Endothelial cell of umbilical vein (primary cell): ENCODE measurements around the gene FAM168A. TPM values are rescaled to one million over a fixed set of nuclear protein-coding genes. Genes with fewer than 3 reads are reported as not detected.

Source experiments
- BruUV-seq: library from RNA; stranded (reverse); fragments of 400-500 nt; replicated peaks from 2 replicates; lab custom pipeline; 2021; lab: Mats Ljungman, UMichigan
- CTCF ChIA-PET: fragments of 300-600, 350-600 bp; sonication (Branson Sonifier 250); formaldehyde crosslinking; loops from one replicate; lab custom pipeline; 2021; ENCODE audit warnings: antibody characterized with exemption, inconsistent platforms; lab: Charles Lee
- POLR2A ChIA-PET: fragments of 300-600, 350-600 bp; sonication (Branson Sonifier 250); formaldehyde crosslinking; loops from one replicate; lab custom pipeline; 2021; ENCODE audit warnings: antibody characterized with exemption, inconsistent platforms; lab: Charles Lee
- DNase-seq: peaks from one replicate; pipeline ENCODE4 v3.0.0-alpha.2; 2011; ENCODE audit warnings: low read depth, low spot score
- FAIRE-seq: peaks from 2 replicates; lab custom pipeline; 2011; peaks lifted over from hg19 to GRCh38; lab: Jason Lieb, UNC
- H2AFZ ChIP-seq: 2 replicates; pipeline ENCODE4 v1.6.0; 2012; ENCODE audit warnings: low read depth, low read length, control low read depth, inconsistent platforms
- H3K27ac ChIP-seq: 2 replicates; pipeline ENCODE4 v1.5.1; 2011; ENCODE audit warnings: low read depth, mild to moderate bottlenecking, control low read depth, low read length, moderate library complexity; ENCODE audit not compliant: insufficient read depth
- H3K27me3 ChIP-seq, 2 experiments: 2 replicates each; pipeline versions ENCODE4 v1.6.0 to v1.6.1; 2011; ENCODE audit warnings: low read length in 2 of 2, mixed read lengths in 1 of 2; ENCODE audit not compliant: control insufficient read depth in 2 of 2, insufficient read depth in 2 of 2
- H3K36me3 ChIP-seq, 2 experiments: 2 replicates in 1 of 2; 3 replicates in 1 of 2; pipeline ENCODE4 v1.5.1; 2011; ENCODE audit warnings: low read length in 2 of 2, mild to moderate bottlenecking in 1 of 2, moderate library complexity in 1 of 2; ENCODE audit not compliant: control insufficient read depth in 2 of 2, insufficient read depth in 2 of 2; ENCODE audit errors: extremely low read depth in 1 of 2
- H3K4me1 ChIP-seq: 3 replicates; pipeline ENCODE4 v1.5.1; 2011; ENCODE audit warnings: mild to moderate bottlenecking, low read length; ENCODE audit not compliant: control insufficient read depth, insufficient read depth; ENCODE audit errors: extremely low read depth
- H3K4me2 ChIP-seq: 2 replicates; pipeline ENCODE4 v1.6.1; 2011; ENCODE audit warnings: low read length, control low read depth, mixed read lengths; ENCODE audit not compliant: insufficient read depth
- H3K4me3 ChIP-seq, 3 experiments: fragments of 200-600 bp in 1 of 3; sonication (generic), shearing (Covaris generic) in 1 of 3; replicated peaks in 1 of 3; 2 replicates each; pipeline ENCODE4 v1.5.1; 2011 to 2016; ENCODE audit warnings: control low read depth in 3 of 3, low read length in 3 of 3, mild to moderate bottlenecking in 2 of 3, inconsistent platforms in 1 of 3, low read depth in 1 of 3, moderate library complexity in 1 of 3; ENCODE audit not compliant: insufficient read depth in 1 of 3
- H3K79me2 ChIP-seq: 2 replicates; pipeline ENCODE4 v1.6.0; 2012; ENCODE audit warnings: low read length, inconsistent platforms; ENCODE audit not compliant: control insufficient read depth, insufficient read depth
- H3K9ac ChIP-seq: replicated peaks from 2 replicates; pipeline ENCODE3; 2011; ENCODE audit warnings: low read length, control low read depth; ENCODE audit not compliant: insufficient read depth; ENCODE audit errors: extremely low read depth
- H3K9me1 ChIP-seq: replicated peaks from 3 replicates; pipeline ENCODE4 v1.6.0; 2011; ENCODE audit warnings: mild to moderate bottlenecking, low read length; ENCODE audit not compliant: control insufficient read depth, insufficient read depth; ENCODE audit errors: extremely low read depth
- H3K9me3 ChIP-seq: replicated peaks from 2 replicates; pipeline ENCODE4 v1.5.1; 2012; ENCODE audit warnings: low read length, inconsistent platforms; ENCODE audit not compliant: control insufficient read depth, insufficient read depth
- H4K20me1 ChIP-seq: replicated peaks from 2 replicates; pipeline ENCODE3; 2011; ENCODE audit warnings: mild to moderate bottlenecking, low read length; ENCODE audit not compliant: control insufficient read depth, insufficient read depth; ENCODE audit errors: extremely low read depth
- EZH2 ChIP-seq: IDR thresholded peaks from 2 replicates; pipeline ENCODE4 v1.6.1; 2012; ENCODE audit warnings: borderline replicate concordance, low read depth, mild to moderate bottlenecking, moderate library complexity, low read length, inconsistent platforms; ENCODE audit not compliant: severe bottlenecking
- FOS ChIP-seq: IDR thresholded peaks from 2 replicates; pipeline ENCODE4 v1.6.1; 2011; ENCODE audit warnings: mild to moderate bottlenecking, low read length, moderate library complexity, borderline replicate concordance; ENCODE audit not compliant: insufficient read depth
- GATA2 ChIP-seq: IDR thresholded peaks from 2 replicates; pipeline ENCODE4 v1.7.0; 2011; ENCODE audit warnings: low read depth, mild to moderate bottlenecking, moderate library complexity, mixed read lengths, low read length; ENCODE audit not compliant: insufficient read length, insufficient read depth
- JUN ChIP-seq: IDR thresholded peaks from 2 replicates; pipeline ENCODE4 v1.6.1; 2011; ENCODE audit warnings: borderline replicate concordance, low read depth; ENCODE audit not compliant: insufficient read length, insufficient read depth
- MYC ChIP-seq: IDR thresholded peaks from one replicate; pipeline ENCODE4 v1.6.1; 2011; ENCODE audit warnings: mild to moderate bottlenecking, low read depth, low read length
- POLR2A ChIP-seq: IDR thresholded peaks from 2 replicates; pipeline ENCODE4 v1.6.1; 2012; ENCODE audit warnings: low read depth, mild to moderate bottlenecking, control low read depth, low read length
- POLR2AphosphoS5 ChIP-seq: IDR thresholded peaks from 2 replicates; pipeline ENCODE4 v1.6.1; 2012; ENCODE audit warnings: low read depth, mild to moderate bottlenecking, control low read depth, low read length, moderate library complexity; ENCODE audit not compliant: insufficient read depth
- dilution Hi-C: fragments of 300-500 bp; cut with MboI; formaldehyde crosslinking; loops from one replicate; pipeline ENCODE4 v1.15.0; 2019; ENCODE audit warnings: low sequenced_read_pairs; ENCODE audit not compliant: extremely low pct_ligation_motif_present
- intact Hi-C: fragments of 100-400 bp; cut with micrococcal nuclease; formaldehyde crosslinking; loops from one replicate; pipeline ENCODE4 v1.10.0; 2022
- polyA plus RNA-seq, 4 experiments: library from polyadenylated mRNA; depleted of rRNA in 3 of 4; stranded (reverse) in 3 of 4; unstranded in 1 of 4; fragments of >200 nt; gene quantifications; 2 replicates each; pipeline versions ENCODE4 v1.2.1 to v1.2.3, GENCODE V29; 2011 to 2012; ENCODE audit warnings: missing spikeins in 1 of 4
- total RNA-seq: library from RNA; stranded (reverse); gene quantifications from 2 replicates; pipeline ENCODE4 v1.2.3, GENCODE V29; 2021
- TF ChIP-seq, protein P1 (sequence below): IDR thresholded peaks from 2 replicates; pipeline ENCODE4 v1.6.1; 2011; ENCODE audit not compliant: insufficient read depth, insufficient read length
- TF ChIP-seq, protein P2 (sequence below), 2 donors: IDR thresholded peaks; 1 replicate in 1 of 2; 2 replicates in 1 of 2; pipeline ENCODE4 v1.5.1; 2011; ENCODE audit warnings: low read length in 2 of 2, mild to moderate bottlenecking in 2 of 2, moderate library complexity in 2 of 2, control low read depth in 1 of 2, inconsistent platforms in 1 of 2, low read depth in 1 of 2; ENCODE audit not compliant: insufficient read depth in 1 of 2; ENCODE audit errors: extremely low read depth in 1 of 2

FAM168A gene
- total and polyA plus RNA-seq, 2 donors (not counting 3 experiments of a cell fraction or from before 2014, with no cell fraction given): 17.0 to 20.5 TPM

DNA sequence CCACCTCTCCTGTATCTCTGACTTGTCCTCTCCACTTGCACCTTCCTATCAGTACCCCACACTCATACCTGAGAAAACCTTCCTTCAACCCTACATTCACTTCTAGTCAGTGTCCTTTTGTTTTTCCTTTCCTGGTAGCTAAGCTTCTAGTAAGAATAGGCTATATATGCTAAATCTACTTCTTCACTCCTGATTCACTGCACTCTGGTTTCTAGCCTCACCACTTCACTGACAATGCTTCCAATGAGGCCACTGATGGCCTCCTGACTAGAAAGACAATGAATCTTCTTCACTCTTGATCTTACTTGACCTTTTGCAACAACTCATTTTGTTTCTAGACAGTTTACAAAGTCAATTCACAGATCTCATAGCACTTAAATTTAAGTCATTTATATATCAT is 169.7 kb downstream of the FAM168A start:
- dilution Hi-C loops (no loop called here), intact Hi-C loops (no loop called here)
- BruUV-seq: no TSS peak
- no peaks in the 10 kb centered on the region for H3K27me3 ChIP-seq
- no peaks in the 10 kb centered on the region for H4K20me1 ChIP-seq
- H3K27ac ChIP-seq: no peak overlapping the region
- ChIA-PET CTCF (interaction anchor here (0.7 to 2.1 kb wide), 4 partner anchors 18 to 233 kb away, joined by 3 to 7 read pairs (median 4); no protein-coding TSS in a partner anchor), POLR2A (no interaction called here)
- H3K4me2 ChIP-seq: no peak overlapping the region
- H3K36me3 ChIP-seq: no peaks in the 10 kb centered on the region
- TF ChIP-seq JUN: no peak
- TF ChIP-seq, protein P1, sequence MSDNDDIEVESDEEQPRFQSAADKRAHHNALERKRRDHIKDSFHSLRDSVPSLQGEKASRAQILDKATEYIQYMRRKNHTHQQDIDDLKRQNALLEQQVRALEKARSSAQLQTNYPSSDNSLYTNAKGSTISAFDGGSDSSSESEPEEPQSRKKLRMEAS: no peak
- TF ChIP-seq MYC: no peak
- TF ChIP-seq EZH2: no peak
- no peak for TF ChIP-seq POLR2A
- no peak for TF ChIP-seq GATA2
- TF ChIP-seq, protein P2, sequence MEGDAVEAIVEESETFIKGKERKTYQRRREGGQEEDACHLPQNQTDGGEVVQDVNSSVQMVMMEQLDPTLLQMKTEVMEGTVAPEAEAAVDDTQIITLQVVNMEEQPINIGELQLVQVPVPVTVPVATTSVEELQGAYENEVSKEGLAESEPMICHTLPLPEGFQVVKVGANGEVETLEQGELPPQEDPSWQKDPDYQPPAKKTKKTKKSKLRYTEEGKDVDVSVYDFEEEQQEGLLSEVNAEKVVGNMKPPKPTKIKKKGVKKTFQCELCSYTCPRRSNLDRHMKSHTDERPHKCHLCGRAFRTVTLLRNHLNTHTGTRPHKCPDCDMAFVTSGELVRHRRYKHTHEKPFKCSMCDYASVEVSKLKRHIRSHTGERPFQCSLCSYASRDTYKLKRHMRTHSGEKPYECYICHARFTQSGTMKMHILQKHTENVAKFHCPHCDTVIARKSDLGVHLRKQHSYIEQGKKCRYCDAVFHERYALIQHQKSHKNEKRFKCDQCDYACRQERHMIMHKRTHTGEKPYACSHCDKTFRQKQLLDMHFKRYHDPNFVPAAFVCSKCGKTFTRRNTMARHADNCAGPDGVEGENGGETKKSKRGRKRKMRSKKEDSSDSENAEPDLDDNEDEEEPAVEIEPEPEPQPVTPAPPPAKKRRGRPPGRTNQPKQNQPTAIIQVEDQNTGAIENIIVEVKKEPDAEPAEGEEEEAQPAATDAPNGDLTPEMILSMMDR (IDR thresholded peaks at IDR 0.05; ENCODE audit: extremely low read depth in 1 of 2, insufficient read depth in 1 of 2, low read depth in 1 of 2, low read length in 2 of 2): no peak
- no peak for TF ChIP-seq POLR2AphosphoS5
- no peak for TF ChIP-seq FOS
- FAIRE-seq: no peak
- no peaks in the 10 kb centered on the region for H3K9me1 ChIP-seq
- no peaks in the 10 kb centered on the region for H3K9me3 ChIP-seq
- no peak overlapping the region for H3K9ac ChIP-seq
- DNase-seq: no peak
- no peaks in the 10 kb centered on the region for H3K4me1 ChIP-seq
- no peak overlapping the region for H2AFZ ChIP-seq
- no peaks in the 10 kb centered on the region for H3K79me2 ChIP-seq
- H3K4me3 ChIP-seq: no peak overlapping the region
